Dedifferentiated amniotic fluid mesenchymal stem cell (primary cell): ENCODE measurements around the gene ZSCAN25.
"Not testable (repeated sequence)": the region's sequence is repeated elsewhere in the genome, so short reads cannot be mapped to it uniquely, and the experiment has no call there.

Experiments
- DNase-seq: peaks from one replicate; pipeline ENCODE4 v3.0.0-alpha.2; 2016; ENCODE audit errors: extremely low spot score

The ZSCAN25 gene

DNA sequence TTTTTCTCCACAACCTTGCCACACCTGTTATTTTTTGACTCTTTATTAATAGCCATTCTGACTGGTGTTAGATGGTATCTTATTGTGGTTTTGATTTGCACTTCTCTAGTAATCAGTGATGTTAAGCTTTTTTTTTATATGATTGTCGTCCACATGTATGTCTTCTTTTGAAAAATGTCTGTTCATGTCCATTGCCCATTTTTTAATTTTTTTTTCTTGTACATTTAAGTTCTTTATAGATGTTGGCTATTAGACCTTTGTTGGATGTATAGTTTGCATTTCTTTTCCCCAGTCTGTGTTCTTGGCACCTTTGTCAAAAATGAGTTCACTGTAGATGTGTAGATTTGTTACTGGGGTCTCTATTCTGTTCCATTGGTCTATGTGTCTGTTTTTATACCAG is 28.8 kb downstream of the ZSCAN25 start:
- DNase-seq: no peak

DNA sequence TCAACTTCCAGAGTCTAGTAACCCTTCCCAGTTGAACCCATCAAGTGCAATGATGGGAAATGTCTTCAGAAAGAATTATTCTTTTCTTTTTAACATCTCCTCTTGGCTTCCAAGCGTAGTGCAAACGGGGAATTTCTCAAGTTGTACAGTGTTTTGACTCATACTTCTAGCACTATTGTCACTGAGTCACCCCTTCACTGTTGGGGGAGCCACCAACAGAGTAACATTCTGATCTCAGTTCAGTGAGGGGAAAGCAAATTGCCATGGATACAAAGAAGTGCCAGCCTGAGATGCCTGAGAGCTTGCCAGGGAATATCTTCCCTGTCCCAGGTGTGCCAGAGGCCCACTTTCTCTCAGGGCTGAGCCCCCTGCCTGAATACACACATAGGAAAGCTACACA is 32.1 kb downstream of the ZSCAN25 start:
- DNase-seq: no peak

DNA sequence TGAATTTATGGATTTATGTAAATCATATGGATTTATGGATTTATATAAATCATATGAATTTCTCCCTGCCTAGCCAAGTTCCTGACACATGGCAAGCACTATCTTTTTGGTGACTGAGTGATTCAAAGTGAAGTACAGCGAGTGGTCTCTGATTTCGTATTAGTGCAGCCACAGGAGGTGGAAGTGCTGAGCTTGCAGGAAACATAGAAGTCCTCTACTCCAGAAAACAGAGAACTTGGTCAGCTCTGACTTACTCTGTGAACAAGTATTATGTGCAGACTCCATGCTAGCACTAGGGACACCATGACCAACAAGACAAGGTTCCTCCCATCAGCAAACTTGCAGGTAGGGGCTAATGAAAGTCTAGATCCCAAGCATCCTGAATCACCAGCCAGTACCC is 34.5 kb downstream of the ZSCAN25 start:
- DNase-seq: no peak

DNA sequence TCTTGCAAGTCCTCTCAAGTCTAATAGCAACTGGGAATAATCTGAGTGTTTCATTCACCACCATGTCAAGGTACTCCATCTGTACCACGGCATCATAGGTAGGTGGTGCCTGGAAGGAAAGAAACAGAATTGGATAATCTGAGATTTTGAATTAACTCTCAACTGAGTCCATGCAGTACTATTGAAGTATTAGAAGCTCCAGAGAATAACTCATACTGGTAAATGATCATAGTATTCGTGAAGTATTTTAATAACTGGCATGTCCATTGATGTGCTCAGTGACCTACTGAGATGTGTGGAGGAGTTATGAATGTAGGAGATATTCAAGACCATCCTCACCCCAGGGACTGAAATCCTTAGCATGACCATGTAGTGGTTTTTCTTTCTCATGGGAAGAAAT is 35.9 kb downstream of the ZSCAN25 start:
- no peak for DNase-seq

DNA sequence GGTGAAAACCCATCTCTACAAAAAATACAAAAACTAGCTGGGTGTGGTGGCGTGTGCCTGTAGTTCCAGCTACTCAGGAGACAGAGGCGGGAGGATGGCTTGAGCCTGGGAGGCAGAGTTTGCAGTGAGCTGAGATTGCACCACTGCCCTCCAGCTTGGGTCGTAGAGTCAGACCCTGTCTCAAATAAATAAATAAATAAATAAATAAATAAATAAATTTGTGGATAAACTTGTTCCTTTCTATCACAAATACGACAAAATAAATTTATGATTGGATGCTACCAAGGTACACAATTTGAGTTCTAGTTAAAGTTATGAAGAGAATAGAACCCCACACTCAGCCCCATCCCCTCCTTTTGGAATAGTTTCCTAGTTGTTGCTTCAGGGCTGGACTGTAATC is 36.5 kb downstream of the ZSCAN25 start:
- not testable (repeated sequence) for DNase-seq

DNA sequence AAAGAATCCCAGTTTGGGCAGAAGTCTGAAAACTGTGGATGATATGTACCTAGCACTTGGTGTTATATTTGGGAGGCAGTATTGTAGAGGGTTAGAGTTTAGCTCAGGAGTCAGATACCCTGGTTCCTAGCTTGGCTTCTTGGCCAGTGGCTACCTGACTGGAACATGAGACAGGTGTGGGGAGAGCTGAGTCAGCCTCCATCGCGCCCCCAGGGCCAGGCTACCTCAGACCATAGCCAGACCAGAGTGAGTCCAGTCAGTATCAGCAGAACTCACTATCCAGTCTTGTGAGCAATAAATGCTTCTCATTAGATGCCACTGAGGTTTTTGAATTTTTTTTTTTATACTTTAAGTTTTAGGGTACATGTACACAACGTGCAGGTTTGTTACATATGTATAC is 37.0 kb downstream of the ZSCAN25 start:
- DNase-seq: no peak

DNA sequence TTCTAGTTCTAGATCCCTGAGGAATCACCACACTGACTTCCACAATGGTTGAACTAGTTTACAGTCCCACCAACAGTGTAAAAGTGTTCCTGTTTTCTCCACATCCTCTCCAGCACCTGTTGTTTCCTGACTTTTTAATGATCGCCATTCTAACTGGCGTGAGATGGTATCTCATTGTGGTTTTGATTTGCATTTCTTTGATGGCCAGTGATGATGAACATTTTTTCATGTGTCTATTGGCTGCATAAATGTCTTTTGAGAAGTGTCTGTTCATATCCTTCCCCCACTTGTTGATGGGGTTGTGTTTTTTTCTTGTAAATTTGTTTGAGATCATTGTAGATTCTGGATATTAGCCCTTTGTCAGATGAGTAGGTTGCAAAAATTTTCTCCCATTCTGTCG is 37.9 kb downstream of the ZSCAN25 start:
- DNase-seq: not testable (repeated sequence)

DNA sequence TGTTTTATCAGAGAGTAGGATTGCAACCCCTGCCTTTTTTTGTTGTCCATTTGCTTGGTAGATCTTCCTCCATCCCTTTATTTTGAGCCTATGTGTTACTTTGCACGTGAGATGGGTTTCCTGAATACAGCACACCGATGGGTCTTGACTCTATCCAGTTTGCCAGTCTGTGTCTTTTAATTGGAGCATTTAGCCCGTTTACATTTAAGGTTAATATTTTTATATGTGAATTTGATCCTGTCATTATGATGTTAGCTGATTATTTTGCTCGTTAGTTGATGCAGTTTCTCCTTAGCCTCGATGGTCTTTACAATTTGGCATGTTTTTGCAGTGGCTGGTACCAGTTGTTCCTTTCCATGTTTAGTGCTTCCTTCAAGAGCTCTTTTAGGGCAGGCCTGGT is 41.1 kb downstream of the ZSCAN25 start:
- DNase-seq: not testable (repeated sequence)

DNA sequence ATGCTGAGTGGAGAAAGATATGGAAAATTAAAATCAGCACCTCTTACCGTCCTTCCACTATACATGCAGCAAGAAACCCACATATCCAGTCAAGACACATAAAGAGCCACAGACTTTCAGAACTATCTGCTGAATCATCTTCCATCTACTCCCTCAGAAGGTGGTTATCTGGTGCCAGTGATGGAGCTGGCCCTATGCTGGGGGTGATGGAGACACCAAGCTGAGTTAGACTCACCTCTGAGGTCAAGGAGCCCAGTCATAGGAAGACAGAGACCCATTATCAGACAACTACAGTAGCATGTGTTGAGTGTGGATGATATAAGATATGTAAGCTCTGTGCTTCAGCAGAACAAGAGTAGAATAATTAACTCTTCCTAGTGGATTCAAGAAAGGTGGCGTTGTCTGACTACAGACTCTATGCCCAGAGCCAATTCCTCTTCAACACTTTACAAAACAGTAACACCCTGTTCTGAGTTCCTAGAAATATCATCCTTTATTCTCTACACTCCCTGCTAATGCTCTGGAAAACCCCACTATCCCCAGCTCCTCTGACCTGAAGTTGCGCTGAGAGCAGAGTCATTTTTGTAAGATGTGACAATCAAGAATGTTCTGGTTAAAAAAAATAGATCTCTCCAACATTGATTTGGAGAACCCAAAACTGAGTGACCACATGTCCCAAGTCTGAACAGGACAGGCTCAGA is 48.7 kb downstream of the ZSCAN25 start:
- no peak for DNase-seq

DNA sequence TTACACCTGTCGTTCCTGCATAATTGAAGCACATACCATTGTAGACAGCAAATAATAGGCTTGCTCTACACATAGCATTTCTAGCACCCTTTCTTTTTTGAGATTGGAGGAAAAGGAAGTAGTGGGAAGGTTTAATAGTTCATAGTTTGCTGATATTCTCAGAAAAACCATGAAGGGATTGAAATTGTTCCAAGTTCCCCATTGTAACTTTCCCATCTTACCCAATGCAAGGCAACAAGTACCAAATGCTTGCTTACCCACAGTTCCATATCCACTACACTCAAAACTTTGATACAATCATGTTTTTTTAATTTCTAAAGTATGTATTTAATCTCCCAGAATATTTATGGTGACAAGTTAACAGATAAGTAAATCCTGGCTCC is 49.3 kb downstream of the ZSCAN25 start:
- no peak for DNase-seq

DNA sequence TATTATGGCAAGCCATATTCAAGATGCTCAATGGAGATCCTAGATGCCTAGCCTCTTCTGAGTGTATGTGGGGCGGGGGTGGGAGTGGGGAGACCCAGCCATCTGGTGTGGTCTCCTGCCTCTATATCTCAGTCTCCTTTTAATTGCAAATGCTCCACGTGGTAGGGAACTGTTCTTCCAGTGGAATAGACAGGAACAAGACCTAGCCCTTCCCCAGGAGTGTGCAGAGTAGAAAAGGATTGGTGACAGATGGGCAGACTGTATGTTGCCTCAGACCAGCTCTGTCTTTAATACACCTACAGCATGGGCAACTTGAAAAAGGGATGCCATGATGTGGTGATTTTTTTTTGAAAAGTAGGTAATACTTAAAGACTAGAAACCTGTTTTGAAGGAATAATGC is 50.4 kb downstream of the ZSCAN25 start:
- no peak for DNase-seq

DNA sequence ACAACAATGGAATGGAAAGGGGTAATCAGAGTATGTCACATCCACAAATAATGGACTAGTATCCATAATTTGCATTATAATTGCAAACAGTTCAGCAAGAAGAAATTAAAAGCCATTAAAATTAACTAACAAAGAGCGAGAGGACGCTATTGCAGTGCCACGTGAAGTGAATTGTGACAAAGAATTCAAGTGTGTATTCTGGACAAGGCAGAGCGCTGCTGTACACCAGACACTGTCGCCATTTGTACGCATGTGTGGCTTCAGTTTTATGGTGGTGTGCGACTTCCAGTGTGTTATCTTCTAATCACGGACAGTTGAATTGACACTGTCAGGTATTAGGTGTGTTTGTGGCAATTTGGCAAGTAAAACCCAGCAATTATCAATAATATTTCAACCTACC is 51.8 kb downstream of the ZSCAN25 start:
- DNase-seq: no peak

DNA sequence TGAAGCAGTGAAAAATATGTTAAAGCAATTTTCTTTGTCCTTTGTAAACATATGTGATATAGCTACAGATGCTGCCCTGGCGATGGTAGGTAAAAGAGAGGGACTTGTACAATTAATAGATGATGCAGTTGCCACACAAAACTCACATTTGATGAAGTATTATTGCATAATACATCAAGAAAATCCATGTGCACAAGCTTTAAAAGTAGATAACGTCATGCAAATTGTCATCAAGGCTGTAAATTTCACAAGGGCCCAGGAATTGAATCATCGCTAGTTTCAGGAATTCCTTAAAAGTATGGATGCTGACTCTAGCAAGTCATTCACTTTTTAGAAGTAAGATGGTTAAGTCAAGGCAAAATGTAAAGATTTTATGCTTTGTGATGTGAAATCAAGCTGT is 53.0 kb downstream of the ZSCAN25 start:
- no peak for DNase-seq

DNA sequence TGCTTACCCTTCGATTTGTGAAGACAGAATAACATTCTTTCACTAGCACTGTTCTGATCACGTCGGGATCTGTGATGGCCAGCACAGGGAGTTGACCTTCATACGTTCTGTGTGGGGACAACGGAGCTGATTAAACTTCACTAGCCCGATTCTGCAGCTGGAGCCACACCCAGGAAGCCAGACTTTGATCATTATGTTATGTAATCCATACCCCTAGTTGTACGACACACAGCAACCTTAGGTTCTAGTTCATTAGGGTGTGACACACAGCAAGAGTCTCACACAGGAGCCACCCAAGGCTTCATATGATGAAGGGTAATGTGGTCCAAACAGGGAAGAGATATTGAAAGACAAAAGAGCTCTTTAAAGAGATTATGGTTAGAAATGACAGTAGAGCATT is 55.8 kb downstream of the ZSCAN25 start:
- DNase-seq: no peak

DNA sequence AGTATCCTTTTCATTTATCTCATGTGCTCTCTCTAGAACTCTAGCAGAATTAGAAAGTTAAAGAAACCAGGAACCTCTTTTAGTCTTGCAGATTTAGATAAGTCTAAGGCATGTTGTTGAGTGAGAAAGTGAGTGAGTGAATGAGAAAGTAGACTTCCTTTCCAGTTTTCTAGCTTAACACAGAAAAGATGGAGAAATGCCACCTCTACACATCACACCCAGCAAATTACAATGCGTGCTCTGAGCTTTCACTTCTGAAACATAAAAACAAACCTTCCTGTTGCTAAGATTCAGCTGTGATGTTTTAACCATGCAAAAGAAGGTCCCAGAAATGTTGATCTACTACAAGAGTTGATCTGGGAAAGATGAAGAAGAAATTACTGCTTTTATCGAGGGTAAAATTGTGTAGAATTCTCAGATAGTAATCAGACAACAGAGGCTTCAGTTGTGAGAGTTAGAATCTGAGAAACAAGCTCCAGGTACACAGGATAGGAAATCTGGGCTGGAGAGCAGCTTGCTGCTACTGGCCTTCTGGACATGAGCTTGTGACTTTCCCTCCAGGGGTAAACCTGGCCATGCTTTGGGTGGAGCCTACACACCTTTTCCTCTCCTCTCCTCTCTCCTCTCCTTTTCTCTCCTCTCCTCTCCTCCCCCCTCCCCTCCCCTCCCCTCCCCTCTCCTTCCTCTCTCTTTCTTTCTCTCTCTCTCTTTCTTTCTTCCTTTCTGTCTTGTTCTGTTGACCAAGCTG is 58.4 kb downstream of the ZSCAN25 start:
- no peak for DNase-seq

DNA sequence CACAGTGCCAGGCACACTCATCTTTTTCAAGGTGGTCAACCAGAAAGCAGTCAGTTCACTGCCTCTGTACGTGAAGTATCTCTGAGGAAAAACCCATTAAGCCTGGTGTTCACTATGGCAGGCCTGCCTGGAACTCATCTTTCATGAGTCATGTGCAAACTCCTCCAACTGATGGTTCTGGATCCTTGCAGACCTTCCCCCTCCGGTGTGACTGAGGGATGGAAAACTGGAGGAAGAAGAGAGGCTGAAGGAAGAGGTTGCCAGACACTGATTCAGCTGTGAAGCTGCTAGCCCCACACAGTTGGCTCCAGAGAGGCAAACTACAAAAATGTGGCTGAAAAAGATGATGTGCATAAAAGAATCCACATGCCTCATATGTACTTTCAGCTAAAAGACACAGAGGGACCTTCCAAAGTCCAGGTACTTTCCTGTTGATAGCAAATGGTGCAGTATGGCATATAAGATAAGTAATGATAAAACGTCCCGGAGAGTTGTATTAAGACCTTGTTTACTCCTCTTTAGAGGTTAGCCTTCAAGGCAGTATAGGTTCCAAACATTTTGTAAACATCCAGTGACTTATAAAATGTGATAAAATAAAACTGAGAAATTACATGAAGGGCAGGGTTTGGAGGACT is 60.4 kb downstream of the ZSCAN25 start:
- no peak for DNase-seq

DNA sequence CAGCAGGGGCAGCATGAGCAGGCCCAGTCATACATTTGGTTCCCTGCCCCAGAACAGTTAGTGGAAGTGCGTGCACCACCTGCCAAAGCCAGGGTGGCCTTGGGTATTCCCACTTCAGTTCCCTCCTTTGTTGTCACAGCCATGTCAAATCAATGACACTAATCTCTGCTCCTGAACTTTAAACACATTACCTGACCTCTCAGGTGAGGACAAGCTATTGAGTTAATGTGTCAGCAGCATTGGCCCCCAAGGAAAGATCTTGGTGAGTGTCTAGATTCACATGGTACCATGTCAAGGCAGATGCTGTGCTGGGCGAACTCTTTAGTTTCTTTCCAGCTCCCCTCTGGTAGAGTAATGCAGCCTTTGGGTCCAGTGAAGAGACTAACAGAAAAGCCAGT is 60.9 kb downstream of the ZSCAN25 start:
- DNase-seq: no peak

DNA sequence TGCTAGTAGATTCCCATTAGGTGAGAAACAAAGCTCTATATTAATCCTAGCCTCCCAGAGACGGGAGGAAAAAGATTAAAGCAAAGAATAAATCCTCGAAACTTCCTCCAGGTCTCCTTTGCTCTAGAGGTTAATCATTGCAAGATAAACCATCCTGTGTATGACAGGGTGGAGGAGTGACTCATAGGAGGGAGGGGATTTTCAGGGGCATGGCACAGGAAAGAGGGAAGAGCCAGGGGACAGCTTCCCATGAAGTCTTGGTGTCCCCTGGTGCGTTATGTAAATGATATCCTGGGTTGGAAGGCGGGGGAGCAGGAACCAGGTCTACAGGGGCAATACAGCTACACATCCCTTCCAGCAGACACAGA is 62.3 kb downstream of the ZSCAN25 start:
- DNase-seq: no peak

DNA sequence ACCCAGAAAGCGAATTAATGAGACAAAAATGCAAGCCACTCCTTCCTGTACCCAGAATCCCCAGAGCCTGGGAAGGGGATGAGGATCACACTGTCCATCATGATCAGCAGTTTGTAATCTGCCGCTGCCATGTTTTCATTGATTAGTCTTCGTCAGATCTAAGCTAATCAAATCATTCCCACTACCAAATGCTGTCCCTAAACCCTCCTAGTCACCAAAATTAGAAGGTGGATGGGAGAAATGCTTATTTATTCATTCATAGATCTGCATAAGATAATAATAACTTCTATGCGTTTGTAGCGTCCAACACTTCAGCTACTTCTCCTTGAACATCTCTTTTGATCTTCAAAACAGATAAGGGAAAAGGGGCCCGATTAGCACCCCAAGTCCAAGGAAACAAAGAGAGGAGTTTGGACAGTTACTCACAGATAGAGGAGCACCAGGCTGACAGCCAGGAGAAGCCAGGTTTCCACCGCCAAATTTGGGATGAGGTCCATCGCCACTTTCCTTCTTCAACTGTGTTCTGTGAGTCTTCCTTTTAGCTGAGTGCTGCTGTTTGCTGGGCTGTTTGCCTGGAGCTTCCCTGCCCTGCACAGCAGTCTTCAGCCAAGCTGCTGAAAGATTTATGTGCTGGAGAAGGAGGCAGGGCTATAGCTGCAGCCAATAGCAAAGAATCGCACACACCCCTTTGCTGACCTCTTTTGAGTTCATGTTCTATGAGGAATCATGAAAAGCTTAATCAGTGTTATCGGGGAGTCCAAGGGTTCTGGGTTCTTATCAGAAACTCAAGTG is 62.9 kb downstream of the ZSCAN25 start, which contains the start of gene CYP3A5:
CYP3A5 (minus strand) TSS at position 597 of the 792 bp plus-strand sequence; CDS start at position 497, 100 bp downstream.
- DNase-seq: no peak
